Measurements from ENCODE around the gene GPR37L1.
A peak's percentile ranks its signal among the peaks of the same experiment; 100 is the strongest.
"Not testable (repeated sequence)": the region's sequence is repeated elsewhere in the genome, so short reads cannot be mapped to it uniquely, and the experiment has no call there.

GPR37L1 gene

GRCh38 chr1:202155478-202156021 is 32.8 kb downstream of the GPR37L1 start:
- DNase-seq = peak in 1 of 2 experiments; percentile 44

DNA sequence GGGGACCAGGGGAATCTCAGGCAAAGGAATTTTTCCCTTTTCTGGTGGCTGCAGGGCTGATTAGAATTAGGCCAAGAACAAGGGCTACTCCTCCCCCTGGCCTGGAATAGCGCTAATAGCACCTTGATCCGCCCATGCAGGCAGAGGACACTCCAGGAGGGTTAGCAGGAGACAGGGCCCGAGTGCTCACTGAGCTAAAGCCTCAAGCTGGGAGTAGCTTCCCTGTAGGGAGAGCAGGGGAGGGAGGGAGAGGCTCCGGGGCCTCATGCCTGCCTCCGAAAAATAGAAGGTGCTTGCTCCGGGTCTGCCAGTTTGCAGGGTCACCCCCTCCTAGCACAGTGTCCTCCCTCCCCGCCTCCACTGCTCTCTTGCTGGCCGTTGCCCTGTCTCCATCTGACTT is 33.9 kb downstream of the GPR37L1 start:
- DNase-seq = no peak

DNA sequence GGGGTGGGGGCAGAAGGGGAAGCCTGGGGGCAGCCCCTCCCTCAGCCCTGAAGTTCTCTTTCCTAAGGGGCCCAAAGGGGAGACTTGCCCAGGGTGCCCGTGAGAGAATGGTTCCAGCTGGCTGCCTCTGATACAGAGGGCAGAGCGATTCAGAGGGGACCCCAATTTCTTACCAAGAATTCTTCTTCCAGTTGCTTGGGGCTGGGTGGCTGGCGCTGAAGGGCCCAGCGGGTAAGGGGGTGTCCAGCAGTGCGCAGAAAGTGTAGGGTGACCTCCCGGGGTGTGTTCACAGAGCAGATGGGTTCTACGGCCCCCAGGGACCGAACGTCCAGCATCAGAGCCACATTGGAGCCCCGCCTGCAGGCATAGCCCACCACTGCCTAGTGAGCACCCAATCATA is 35.2 kb downstream of the GPR37L1 start:
- no peak for DNase-seq

DNA sequence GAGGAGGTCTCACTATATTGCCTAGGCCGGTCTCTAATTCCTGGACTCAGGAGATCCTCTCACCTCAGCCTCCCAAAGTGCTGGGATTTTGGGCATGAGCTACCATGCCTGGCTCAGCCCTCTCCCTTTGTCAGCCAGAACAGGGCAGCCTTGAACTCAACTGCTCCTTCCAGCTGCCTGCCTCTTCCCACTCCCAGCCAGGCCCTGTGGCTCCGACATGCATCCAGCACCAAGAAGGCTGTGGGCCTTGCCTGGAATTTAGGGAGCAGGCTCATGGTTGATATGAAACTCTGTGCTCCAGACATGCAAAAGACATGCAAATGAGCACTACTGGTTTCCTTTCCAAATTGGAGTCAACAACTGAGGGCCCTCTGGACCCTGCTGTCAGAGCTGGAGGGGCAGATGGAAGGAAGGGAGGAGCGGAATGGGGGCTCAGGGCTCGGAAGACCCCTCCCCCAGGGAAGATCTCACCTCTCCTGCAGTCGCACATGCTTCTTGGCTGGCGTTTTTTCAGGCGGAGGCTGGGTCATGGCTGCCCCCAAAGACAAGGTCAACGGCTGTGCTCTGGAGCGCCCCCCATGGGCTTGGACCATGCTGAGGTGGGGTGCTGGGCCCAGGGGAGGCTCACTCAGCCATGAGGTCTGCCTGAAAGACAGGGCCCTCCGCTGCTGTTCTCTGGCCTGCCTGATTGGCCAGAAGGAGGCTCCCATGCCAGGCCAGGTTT is 36.3 kb downstream of the GPR37L1 start:
- DNase-seq = no peak

GRCh38 chr1:202159534-202160371 is 37.0 kb downstream of the GPR37L1 start:
- DNase-seq = no peak

DNA sequence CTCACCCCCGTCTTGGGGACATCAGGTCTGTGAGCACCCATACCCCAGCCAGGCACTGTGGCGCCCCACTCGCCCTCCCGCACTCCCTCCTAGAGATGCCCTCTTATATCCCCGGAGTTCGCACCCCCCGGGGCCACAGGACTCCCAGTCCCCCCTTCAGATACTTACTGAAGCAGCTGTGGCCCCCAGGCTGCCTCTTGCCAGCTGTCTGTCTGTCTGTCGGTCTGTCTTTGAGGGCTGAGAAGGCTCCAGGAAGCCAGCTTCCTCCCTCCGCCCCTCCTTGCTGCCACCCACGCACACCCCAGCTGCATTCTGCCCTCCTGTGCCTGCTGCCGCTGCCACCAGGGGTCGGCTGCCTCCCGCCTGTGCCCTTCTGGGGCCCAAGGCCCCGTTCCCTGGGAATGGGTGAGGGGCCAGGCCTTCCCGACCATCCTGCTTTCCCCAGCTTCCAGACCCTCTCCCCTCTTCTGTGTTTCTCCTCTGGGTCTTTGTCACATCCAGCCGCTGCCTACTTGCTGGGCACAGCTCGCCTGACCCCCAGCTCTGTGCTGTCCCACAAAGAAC is 37.7 kb downstream of the GPR37L1 start, which contains the start of gene PTPN7:
TSS of gene PTPN7 (minus strand) at position 226 of the 564 bp plus-strand sequence. CDS start 1,200 bp downstream, outside the sequence.
- peak in 1 of 2 experiments; percentile 22 for DNase-seq

DNA sequence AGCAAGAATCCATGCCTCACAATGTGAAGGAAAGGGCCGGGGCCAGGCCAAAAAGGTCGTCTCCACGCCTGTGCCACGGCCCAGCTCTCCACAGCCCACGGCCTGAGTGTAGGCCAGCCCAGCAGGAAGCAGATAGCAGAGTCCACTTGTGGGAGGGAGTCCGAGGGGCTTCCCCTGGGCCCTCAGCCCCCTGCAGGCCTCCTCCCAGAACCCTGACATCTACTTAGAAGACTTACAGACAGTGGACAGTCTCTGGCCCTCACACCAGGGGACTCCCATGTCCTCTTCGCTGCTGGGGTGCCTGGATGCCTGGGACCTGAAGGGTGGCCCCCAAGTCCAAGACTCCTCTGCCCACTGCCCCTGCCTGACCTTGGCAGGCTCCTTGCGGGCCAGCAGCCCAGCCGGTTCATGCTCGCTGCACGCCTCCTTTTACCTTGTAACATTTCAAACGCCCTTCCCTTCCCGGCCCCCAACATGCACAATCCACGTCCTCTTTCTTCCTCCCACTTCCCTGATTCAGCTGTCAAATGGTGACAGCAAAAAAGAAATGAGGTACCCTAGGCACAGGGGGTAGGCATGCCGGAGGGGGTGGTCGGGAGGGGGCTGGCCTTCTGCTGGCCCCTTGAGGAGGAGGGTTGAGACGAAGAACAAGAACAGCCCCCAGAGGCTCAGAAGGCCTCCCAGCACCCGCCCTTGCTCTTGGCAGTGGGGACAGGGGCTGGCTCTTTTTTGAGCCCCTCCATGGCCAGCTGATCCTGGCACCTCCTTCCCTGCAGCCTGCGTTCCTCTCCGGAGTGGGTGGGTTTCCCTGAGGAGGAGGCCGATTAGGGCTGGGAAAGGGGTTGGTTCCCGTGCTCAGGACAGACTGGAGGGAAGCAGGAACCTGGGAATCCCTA is 38.7 kb downstream of the GPR37L1 start:
- DNase-seq = no peak

DNA sequence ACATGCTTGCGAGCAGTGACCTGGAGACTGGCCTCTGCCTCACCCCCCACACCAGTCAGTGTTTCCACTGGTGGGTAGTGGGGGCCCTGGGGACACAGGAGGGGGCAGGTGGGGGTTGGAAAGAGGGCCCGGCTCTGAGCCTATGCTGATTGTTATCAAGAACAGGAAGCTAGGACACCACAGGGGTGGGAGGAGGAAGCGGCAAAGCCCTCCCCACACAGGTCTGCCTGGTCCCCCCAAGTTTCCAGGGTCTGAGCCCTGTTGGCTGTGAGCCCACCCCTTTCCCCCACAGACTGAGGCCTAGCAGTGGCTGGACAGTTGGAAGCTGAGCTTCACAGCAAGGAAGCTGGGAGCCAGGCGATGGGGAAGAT is 39.3 kb downstream of the GPR37L1 start:
- DNase-seq = no peak

DNA sequence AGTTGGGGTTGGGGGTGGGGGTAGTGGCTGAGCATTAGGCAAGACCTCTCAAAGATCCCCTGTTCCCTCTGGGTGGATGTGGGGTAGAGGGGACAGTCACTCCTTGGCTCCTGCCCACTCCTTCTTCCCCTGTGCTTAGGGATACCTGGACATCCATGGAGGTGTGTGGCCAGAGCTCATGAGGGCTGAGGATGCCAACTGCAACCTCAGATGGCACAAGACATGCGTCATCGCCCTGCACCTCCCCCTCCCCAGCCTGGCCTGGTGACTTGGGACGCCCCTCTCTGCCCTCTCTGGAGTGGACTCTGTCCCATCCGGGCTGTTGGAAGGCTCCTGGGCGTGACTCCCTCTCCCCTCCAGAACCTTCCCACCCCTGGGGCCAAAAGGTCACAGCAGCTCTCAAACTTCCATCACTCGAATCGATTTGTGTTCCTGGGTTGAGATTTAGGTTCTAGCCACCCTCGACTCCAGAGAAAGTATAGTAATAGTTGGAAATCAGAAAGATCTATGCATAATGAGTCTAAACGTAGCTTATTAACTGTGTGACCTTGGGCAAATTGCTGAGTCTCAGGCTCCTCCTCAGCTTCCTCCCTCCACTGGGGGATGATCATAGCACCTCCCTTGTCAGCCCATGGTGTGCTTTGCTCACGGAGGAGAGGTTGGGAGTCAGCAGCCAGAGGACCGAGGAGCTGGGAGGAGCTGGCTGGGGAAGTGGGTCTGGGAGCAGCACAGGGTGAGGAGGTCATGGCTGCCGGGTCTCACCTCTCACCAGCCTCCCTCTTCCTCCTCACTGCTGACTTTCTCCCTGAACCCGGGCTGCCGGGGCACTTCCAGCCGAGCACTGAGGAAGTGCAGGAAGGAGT is 39.9 kb downstream of the GPR37L1 start:
- no peak for DNase-seq

- DNase-seq = no peak
Observed at GRCh38 chr1:202163281-202164270, 40.9 kb downstream of the GPR37L1 start.

DNA sequence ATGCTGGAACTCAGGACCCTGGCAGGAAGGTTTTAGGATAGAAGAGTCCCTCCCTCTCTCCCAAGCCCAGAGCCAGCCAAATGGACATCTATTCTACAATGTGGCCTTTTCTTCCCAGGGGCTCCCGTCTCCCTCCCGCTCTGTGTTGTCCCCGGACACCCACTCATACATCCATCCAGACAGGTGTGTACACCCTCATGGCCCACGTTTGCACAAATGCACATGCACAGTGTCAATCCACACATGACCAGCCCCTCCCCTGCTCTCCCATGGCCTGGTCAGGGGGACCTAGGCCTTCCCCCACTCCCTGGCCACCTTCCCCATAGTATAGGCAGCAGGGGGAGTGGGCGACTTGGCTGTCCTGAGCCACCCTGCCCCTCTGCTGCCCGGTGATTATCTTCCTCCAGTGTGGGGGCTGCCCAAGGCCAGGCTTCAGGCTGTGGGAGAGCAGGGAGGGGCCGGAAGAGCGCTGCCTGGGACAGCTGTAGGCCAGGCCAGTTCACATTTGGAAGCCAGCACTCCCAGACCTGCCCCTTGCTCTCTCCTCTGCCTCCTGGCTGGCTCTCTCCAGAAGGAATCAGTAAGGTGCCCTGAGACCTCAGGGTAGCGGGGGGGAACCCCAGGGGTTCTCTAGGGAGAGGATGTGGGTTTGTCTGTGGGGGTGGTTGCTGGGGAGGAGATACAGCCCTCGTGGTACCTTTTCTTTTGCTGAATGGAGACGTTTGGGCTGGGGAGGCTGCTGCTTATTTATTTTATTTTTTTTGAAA is 41.7 kb downstream of the GPR37L1 start:
- DNase-seq = no peak

GRCh38 chr1:202165267-202165941 is 42.7 kb downstream of the GPR37L1 start:
- DNase-seq = no peak

DNA sequence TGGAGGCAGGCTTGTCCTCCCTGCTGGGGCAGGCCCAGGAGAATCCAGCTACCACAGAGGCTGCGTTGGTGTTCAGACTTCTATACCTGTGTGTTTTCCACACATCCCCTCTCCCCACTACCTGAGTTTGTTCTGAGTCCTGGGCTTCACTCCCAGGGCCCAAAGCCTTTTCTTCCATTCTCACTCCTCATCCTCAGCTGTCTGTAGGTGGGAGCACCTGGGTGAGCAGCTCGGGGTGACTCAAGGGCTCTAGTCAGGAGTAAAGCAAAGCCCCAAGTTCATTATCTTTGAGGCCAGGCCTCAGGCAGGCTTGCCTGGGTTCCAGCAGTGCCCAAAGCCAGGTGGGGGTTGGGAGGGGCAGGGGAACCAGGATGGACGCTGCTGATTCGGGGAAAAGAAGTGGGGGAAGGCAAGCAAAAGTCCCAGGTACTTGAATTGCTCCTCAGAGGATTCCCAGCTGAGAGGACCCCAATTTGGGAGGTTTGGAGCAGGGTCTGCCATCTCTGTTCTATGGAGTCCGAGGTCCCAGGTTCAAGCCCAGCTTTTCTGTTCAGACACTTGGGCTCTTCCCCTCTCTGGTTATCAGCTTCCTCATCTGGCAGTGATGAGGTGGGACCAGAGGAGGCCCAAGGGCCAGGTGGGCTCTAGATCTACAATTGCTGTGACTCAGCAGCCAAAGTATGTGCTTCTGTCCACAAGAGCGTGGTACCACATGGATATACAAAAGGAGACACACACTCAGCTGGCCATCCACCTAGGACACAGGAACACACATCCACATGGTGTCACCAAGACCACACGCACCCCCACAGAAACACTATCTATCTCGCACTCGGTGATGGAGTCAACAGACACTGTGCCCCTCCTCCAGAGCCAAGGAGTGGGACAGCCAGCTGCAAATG is 43.5 kb downstream of the GPR37L1 start:
- no peak for DNase-seq

DNA sequence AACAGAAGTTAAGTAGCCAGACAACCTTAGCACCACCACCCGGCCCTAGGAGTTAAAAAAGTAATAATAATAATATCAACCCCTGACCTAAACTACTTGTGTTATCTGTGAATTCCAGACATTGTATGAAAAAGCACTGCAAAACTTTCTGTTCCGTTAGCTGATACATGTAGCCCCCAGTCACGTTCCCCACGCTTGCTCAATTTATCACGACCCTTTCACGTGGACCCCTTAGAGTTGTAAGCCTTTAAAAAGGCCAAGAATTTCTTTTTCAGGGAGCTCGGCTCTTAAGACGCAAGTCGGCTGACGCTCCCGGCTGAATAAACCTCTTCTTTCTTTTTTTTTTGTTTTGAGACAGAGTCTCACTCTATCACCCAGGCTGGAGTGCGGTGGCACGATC is 44.3 kb downstream of the GPR37L1 start:
- not testable (repeated sequence) for DNase-seq

DNA sequence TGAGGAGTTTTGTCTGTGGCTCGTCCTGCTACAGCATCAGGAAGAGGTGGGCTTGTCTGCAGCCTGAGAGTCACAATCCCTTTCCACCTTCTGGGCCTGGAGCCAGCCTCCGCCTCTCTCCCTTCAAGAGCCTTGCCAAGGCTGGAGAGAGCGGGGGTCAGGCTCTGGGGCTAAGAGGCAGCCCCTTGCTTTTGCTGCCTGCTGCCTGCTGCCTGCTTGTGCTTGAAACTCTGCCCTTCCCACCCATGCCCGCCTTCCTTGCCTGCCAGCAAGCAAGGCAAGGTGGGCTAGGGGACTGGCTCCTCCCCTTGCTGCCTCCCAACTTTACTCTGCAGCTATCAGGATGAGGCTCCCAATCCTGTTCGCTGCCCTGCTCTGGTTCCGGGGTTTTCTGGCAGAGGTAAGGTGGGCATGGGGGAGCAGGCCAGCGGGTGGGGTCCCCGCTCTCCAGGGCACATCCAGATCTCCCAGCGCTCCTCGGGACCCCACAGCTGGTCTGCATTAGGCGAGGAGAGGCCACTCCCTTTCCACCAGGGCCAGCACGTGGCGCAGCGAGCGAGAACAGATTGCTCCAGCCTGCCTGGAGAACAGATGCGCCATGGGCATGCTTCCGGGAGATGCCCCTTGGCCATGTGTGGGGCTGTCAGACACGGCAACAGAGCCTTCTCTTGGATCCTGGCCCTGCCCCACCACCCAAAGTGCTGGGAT is 45.1 kb downstream of the GPR37L1 start:
- DNase-seq = no peak

DNA sequence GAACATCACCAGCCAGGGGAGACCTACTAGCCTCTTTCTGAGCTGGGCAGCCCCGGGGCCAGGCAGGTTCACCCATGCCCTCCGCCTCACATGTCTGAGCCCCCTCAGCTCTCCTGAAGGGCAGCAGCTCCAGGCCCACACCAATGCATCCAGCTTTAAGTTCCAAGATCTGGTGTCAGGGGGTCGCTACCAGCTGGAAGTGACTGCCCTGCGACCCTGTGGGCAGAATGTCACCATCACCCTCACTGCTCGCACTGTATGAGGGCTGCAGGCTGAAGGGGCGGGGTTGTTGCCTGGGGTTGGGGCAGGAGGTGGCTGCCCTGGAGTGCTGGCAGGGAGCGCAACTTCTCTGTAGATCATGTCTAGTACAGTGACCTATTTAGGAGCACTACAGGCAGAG is 46.1 kb downstream of the GPR37L1 start:
- DNase-seq = no peak

GRCh38 chr1:202170726-202171125 is 48.0 kb downstream of the GPR37L1 start:
- DNase-seq = peak in 1 of 2 experiments; percentile 23
